Cortex of kidney (tissue), 1 donor: ENCODE measurements around the gene WFDC11.
"Not testable (repeated sequence)": the region's sequence is repeated elsewhere in the genome, so short reads cannot be mapped to it uniquely, and the experiment has no call there.

Experiments used
- DNase-seq: peaks from one replicate; lab custom pipeline; 2025; lab: John Stamatoyannopoulos, UW

The WFDC11 gene

GRCh38 chr20:45670139-45670538 lies at the start of gene WFDC11:
Gene WFDC11 (minus strand): TSS chr20:45670239. CDS start chr20:45650600, 19,639 bp downstream.
- DNase-seq = no peak

DNA sequence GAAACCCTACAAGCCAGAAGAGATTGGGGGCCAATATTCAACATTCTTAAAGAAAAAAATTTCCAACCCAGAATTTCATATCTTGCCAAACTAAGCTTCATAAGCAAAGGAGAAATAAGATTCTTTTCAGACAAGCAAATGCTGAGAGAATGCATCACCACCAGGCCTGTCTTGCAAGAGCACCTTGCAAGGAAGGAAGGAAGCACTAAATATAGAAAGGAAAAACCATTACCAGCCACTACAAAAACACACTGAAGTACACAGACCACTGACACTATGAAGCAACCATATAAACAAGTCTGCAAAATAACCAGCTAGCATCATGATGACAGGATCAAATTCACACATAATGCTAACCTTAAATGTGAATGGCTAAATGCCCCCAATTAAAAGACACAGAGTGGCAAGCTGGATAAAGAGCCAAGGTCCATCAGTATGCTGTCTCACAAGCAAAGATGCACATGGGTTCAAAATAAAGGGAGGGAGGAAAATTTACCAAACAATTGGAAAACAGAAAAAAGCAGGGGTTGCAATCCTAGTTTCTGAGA lies 46.2 kb upstream of the WFDC11 start:
- not testable (repeated sequence) for DNase-seq

DNA sequence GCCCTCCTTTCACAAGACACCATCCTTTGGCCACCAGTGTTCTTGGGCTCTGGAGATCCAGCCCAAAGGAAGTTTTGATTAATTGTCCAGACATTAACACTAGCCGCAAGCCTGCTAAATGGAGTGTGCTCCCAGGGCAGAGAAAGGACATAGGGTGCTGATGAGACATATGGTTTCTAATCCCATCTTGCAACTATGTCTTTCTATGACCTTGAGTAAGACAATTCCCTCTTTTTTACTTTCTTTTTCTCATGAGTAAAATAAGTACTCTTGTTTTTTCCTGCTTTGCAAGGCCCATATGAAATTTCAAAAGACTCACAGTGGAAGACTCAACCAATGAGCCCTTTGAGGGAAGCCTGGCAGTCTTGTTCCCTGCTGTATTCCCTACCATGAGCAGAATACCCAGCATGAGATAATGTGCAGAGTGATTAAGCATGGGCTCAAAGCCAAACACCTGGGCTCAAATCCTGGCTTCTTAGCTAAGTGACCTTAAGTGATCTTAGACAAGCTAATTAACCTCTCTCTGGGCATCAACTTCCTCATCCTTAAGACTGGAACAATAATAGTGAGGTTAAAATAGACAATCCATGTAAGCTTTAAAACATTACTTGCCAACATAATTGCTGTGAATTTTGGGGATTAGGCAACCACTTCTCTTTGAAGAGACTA lies 35.1 kb upstream of the WFDC11 start, which contains the start of gene WFDC10B:
Gene WFDC10B, minus strand, starts transcription at position 51 of the 669 bp plus-strand sequence. CDS start 19,027 bp downstream, outside the sequence.
- no peak for DNase-seq

GRCh38 chr20:45701873-45702272 lies 31.8 kb upstream of the WFDC11 start, which contains the start of gene WFDC13:
Gene WFDC13 (plus strand): TSS chr20:45702038. CDS start chr20:45702124, 86 bp downstream.
- no peak for DNase-seq

DNA sequence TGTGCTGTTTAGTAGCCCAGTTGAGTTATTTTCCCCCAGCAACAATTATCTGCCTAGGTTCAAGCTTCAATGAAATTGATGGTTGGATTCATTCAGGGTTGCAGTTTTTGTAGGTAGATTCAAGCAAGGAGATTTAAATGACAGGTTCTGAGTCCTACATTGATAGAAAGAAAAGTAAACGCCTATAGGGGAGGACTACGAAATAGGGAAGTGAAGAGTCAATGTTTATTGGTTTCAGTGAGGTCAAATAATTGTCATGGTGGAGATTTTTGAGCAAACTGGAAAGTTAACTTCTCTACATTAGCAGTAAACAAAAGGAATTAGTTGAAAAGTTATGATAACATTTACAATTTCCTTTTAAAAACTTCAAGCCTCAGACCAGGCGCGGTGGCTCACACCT lies 31.1 kb upstream of the WFDC11 start:
- no peak for DNase-seq

- no peak for DNase-seq
Observed at GRCh38 chr20:45695496-45695895, 25.5 kb upstream of the WFDC11 start.

GRCh38 chr20:45693346-45693745 lies 23.3 kb upstream of the WFDC11 start:
- not testable (repeated sequence) for DNase-seq

DNA sequence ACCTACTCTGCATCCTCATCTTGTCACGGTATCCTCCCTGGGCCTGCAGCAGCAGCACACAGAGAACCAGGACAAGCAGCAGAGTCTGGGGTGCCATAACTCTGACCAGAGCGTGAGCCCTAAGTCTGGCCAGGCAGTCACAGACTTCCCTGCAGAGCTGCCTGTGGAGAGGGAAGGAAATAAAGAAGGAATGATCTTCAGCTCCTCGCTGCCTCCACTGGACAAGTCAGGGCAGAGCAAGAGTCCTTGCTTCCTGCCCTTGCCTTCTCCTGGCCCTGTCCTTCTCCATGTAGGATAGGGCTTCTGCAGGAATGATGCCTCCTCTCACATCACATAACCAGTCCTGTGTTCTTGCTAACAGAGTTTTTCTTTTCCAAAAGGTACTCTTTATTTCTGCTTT lies 15.9 kb upstream of the WFDC11 start:
- no peak for DNase-seq

DNA sequence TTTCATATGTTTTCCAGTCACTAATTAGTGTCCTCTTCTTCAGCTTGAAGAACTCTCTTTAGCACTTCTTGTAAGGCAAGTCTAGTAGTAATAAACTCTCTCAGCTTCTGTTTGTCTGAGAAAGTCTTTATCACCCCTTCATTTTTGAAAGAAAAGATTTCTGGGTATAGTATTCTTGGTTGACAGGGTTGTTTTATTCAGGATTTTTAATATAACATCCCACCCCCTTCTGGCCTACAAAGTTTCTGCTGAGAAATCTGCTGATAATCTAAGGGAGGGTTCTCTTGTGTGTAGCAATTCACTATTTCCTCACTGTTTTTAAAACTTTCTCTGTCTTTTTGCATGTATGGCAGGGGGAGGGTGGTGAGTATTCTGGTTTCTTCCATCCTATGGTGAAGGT lies 9.6 kb upstream of the WFDC11 start:
- no peak for DNase-seq

DNA sequence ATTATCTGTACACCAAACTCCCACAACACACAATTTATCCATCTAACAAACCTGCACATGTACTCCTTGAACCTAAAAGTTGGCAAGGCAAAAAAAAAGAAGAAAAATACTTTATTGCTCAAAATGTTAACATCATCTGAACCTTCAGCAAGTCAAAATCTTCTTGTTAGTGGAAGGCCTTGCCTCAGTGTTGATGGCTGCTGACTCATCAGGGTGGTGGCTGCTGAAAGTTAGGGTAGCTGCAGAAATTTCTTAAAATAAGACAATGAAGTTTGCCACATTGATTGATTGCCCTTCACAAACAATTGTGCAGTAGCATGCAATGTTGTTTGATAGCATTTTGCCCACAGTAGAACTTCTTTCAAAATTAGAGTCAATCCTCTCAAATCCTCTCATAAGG lies 2.7 kb upstream of the WFDC11 start:
- DNase-seq = no peak

- not testable (repeated sequence) for DNase-seq
Observed at GRCh38 chr20:45657038-45657437, 13.0 kb downstream of the WFDC11 start.

DNA sequence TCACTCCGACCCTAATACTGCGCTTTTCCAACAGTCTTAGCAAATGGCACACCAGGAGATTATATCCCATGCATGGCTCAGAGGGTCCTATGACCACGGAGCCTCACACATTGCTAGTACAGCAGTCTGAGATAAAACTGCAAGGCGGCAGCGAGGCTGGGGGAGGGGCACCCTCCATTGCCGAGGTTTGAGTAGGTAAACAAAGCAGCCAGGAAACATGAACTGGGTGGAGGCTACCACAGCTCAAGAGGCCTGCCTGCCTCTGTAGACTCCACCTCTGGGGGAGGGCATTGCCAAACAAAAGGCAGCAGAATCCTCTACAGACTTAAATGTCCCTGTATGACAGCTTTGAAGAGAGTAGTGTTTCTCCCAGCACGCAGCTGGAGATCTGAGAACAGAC lies 18.3 kb downstream of the WFDC11 start:
- DNase-seq = not testable (repeated sequence)

GRCh38 chr20:45649312-45649863 lies 20.7 kb downstream of the WFDC11 start:
- no peak for DNase-seq

DNA sequence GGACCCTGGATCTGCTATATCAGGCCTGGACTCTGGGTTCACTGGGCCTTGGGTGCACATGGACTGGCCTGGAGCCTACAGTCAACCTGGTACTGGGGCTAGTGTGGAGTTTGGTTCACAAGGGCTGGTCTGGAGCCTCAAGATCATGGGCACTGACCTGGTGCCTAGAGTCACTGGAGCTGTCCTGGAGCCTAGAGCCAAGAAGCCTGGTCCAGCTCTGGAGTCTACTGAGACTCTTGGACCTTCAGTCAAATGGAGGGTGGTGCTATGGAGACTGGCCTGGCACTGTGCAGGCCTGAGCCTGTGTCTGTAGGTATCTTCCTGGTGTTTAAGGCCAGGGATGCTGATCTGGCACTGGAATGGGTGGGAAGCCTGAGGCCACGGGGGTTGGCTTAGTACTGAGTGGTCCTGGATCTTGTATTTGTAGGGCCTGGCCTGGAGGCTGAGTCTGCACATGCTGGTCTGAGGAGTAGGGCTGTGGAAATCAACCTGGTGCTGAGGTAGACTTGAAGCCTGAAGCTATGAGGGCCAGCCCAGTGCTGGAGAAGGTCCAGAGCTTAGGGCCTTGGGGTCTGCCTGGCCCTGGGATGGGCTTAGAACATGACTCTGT lies 22.5 kb downstream of the WFDC11 start:
- DNase-seq = no peak

GRCh38 chr20:45646875-45647274 lies 23.2 kb downstream of the WFDC11 start:
- DNase-seq = no peak

DNA sequence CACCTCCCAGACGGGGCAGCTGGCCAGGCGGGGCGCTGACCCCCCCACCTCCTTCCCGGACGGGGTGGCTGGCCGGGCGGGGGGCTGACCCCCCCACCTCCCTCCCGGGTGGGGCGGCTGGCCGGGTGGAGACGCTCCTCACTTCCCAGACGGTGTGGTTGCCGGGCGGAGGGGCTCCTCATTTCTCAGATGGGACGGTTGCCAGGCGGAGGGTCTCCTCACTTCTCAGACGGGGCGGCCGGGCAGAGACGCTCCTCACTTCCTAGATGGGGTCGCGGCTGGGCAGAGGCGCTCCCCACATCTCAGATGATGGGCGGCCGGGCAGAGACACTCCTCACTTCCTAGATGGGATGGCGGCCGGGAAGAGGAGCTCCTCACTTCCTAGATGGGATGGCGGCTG lies 24.2 kb downstream of the WFDC11 start:
- DNase-seq = not testable (repeated sequence)

DNA sequence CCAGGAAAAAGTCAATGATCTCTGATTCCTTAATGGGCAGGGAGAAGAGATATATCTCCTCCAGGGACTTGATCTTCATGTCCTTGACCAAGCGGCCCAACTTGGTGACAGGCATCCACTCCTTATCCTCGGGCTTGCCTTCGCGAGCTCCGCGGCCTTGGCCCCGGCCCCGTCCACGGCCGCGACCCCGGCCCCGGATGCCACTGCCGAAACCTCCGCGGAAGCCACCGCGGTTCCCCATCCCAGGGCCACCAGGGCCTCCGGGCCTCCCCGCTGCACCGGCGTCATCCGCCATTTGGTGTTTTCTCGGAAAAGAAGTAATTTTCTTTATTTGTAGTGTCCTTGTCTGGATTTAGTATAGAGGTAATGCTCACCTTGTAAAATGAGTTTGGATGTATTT lies 29.0 kb downstream of the WFDC11 start:
- DNase-seq = not testable (repeated sequence)

GRCh38 chr20:45639687-45640086 lies 30.4 kb downstream of the WFDC11 start:
- no peak for DNase-seq

DNA sequence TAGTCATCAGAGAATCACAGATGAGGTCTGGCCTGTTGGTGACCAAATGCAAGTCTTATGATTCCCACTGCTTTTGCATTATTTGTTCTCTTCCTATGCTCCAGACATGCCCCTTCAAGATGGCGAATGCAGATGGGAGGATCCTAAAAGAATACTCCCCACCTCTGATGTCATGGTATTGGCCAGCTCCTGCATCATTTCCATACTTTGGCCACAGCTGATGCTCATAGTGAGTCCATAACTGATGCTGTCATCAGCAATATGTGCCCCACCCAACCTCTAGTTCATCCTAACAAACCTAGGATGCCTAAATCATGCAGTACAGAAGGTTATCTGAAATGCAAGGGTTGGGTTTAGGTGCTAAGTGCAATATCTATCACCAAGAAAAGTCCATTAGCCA lies 33.5 kb downstream of the WFDC11 start:
- DNase-seq = no peak

GRCh38 chr20:45631184-45631583 lies 38.9 kb downstream of the WFDC11 start, which contains the start of gene WFDC9:
Gene WFDC9 (minus strand): TSS chr20:45631284. CDS start chr20:45610181, 21,103 bp downstream.
- no peak for DNase-seq

- DNase-seq = no peak
Observed at GRCh38 chr20:45630371-45630770, 39.7 kb downstream of the WFDC11 start.

DNA sequence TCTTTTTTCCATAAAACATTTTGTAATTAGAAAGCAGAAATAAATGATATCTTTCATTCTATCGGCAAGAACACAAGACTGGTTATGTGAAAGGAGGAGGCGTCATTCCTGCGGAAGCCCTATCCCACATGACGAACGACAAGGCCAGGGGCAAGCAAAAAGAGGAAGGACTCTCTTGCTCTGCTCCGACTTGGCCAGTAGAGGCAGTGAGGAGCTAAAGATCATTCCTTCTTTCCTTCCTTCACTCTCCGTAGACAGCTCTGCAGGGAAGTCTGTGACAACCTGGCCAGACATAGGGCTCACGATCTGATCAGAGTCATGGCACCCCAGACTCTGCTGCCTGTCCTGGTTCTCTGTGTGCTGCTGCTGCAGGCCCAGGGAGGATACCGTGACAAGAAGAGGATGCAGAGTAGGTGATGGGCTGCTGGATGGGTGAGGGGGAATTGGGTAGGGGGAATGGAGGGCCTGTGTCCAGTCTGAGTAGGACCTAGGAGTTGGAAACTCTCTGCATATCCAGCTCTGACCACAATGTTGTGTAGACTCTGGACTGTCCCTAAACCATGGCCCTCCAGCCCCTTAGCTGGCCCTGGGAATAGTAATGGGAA lies 40.4 kb downstream of the WFDC11 start, which contains the start of gene WFDC10A:
Gene WFDC10A, plus strand, starts transcription at position 244 of the 605 bp plus-strand sequence. Its CDS starts 75 bp downstream, at position 319.
- DNase-seq = no peak
